Rectal smooth muscle tissue (tissue), 1 donor: ENCODE results near the gene ATPAF2.
"Not testable (repeated sequence)": the region's sequence is repeated elsewhere in the genome, so short reads cannot be mapped to it uniquely, and the experiment has no call there.

Experiments used
- H3K27ac ChIP-seq: one replicate; pipeline ENCODE4 v1.7.0; 2013; ENCODE audit warnings: low read depth, low read length, inconsistent platforms
- H3K27me3 ChIP-seq: one replicate; pipeline ENCODE4 v1.7.0; 2013; ENCODE audit warnings: low read length; ENCODE audit not compliant: control insufficient read depth, insufficient read depth
- H3K36me3 ChIP-seq: one replicate; pipeline ENCODE4 v1.7.0; 2013; ENCODE audit warnings: low read length; ENCODE audit not compliant: control insufficient read depth, insufficient read depth
- H3K4me1 ChIP-seq: one replicate; pipeline ENCODE4 v1.7.0; 2013; ENCODE audit warnings: low read length; ENCODE audit not compliant: control insufficient read depth, insufficient read depth
- H3K4me3 ChIP-seq: one replicate; pipeline ENCODE4 v1.7.0; 2013; ENCODE audit warnings: low read length
- H3K9ac ChIP-seq: one replicate; pipeline ENCODE4 v1.7.0; 2013; ENCODE audit warnings: low read length

Gene ATPAF2

DNA sequence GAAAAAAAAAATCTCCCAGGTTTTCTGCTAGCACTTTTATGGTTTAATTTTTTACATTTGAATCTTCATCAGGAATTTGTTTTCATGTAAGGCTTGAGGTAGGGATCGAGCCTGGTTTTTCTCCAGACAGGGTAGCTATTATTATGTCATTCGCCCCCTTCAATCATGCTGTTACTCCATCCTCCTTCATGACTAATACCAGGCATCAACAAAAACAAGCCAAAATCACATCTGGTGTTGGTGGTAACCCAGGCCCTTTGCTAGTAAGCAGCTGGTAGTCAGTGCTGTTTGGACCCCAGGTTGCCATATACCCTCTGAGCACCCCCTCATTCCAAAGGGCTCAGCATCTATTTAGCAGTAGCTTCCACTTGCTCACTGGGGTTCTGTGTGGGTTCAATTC lies 36.8 kb downstream of the ATPAF2 start:
- H3K27me3 ChIP-seq = no peaks in the 10 kb centered on the region
- H3K9ac ChIP-seq = no peak overlapping the region
- no peak overlapping the region for H3K27ac ChIP-seq
- no peak overlapping the region for H3K4me3 ChIP-seq
- H3K4me1 ChIP-seq = no peaks in the 10 kb centered on the region
- H3K36me3 ChIP-seq = no peaks in the 10 kb centered on the region

DNA sequence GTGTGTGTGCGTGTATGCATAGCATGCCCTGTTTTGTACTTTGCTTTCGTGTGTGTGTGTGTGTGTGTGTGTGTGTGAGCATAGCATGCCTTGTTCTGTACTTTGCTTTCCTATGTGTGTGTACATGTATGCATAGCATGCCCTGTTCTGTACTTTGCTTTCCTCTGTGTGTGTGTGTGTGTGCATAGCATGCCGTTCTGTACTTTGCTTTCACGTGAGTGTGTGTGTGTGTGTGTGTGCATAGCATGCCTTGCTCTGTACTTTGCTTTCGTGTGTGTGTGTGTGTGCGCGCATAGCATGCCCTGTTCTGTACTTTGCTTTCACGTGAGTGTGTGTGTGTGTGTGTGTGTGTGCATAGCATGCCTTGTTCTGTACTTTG lies 38.9 kb downstream of the ATPAF2 start:
- no peak overlapping the region for H3K27ac ChIP-seq
- no peaks in the 10 kb centered on the region for H3K4me1 ChIP-seq
- no peaks in the 10 kb centered on the region for H3K36me3 ChIP-seq
- H3K27me3 ChIP-seq = no peaks in the 10 kb centered on the region
- no peak overlapping the region for H3K9ac ChIP-seq
- H3K4me3 ChIP-seq = no peak overlapping the region

DNA sequence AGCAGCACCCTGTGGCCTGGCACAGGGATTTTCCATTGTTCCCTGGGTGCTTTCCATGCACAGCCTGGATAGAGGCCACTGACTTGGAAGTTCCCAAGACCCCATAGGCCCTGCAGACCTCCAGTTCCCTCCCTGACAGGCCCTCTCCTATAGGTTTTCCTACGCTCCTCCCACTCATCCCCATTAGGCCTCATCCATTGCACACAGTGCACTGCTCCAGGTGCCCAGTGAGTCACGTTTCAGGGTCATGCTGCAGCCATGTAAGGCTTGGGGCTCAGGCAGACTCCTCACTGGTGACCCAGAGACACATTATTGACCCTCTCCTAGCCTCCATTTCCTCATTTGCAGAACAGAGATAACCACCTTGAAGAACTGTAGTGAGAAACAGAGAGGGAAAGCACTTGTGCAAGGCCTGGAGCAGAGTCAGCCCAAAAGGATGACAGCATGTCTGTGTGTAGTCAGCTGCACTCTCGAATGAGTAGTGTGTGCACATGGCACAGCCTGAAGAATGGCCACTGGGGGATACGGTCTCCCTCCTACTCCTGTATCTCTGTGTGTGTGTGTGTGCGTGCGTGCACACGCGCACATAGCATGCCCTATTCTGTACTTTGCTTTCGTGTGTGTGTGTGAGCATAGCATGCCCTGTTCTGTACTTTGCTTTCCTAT lies 39.5 kb downstream of the ATPAF2 start:
- Histone ChIP-seq H3K27me3 (no peaks in the 10 kb centered on the region), H3K4me1 (no peaks in the 10 kb centered on the region), H3K4me3 (no peak overlapping the region), H3K9ac (no peak overlapping the region), H3K36me3 (no peaks in the 10 kb centered on the region), H3K27ac (no peak overlapping the region)

DNA sequence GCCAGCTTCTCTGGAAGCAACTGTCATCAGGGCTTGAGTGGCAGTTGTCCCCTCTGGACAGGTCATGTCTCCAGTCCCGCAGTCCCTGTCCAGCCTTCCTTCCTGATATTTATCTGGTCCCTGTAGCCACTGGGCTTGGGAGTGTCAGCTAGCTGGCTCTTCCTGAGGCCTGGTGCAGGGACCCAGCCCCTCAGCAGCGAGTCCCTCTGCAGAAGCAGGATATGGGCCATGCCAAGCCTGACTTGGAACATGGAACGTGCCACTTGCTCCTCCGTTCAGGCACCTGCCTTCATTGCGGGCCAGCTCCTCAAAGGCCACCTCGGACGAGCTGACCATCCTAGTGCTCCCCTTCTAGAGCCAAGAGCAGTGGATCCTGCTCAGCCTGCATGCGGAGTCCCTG lies 40.0 kb downstream of the ATPAF2 start:
- Histone ChIP-seq H3K36me3 (no peaks in the 10 kb centered on the region), H3K27ac (no peak overlapping the region), H3K4me1 (no peaks in the 10 kb centered on the region), H3K27me3 (no peaks in the 10 kb centered on the region), H3K9ac (no peak overlapping the region), H3K4me3 (no peak overlapping the region)

DNA sequence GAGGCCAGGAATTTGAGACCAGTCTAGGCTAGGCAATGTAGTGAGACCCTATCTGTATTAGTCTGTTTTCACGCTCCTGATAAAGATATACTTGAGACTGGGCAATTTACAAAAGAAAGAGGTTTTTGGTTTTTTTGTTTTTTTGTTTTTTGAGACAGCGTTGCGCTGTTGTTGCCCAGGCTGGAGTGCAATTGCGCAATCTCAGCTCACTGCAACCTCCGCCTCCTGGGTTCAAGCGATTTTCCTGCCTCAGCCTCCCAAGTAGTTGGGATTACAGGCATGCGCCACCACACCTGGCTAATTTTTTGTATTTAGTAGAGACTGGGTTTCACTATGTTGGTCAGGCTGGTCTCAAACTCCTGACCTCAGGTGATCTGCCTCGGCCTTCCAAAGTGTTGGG lies 43.1 kb downstream of the ATPAF2 start:
- H3K9ac ChIP-seq = not testable (repeated sequence)

DNA sequence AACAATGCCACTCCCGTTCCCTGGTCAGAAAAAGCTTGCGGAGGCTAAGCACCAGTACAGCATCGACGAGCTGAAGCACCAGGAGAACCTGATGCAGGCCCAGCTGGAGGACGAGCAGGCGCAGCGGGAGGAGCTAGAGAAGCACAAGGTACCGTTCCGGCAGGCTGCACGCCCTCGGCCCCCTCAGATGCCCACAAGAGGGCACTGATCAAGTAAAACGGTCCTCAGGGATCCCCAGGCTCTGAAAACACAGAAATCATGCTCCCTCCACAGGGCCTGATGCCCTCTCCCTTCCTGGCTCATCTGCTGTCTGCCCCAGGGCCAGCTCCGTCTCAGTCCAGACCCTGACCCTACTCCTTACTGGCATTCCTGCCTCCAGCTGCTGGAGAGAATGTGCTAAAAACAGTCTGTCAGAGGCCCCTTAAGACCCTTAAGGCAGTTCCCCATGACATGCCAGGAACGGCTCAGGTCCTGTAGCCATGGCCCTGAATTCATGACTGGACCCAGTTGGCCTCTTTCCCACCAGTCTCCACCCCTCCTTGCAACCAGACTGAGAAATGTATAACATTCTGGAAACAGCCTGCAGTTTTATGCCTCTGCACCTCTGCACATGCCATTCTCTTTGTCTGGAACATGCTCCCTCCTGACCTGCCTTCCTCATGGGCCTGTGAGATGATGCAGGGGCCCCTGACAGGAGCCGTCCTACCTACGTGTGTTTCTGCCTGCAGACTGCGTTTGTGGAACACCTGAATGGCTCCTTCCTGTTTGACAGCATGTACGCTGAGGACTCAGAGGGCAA lies 44.5 kb downstream of the ATPAF2 start:
- H3K9ac ChIP-seq = no peak overlapping the region
- H3K36me3 ChIP-seq = no peaks in the 10 kb centered on the region
- no peak overlapping the region for H3K27ac ChIP-seq
- H3K27me3 ChIP-seq = no peaks in the 10 kb centered on the region
- H3K4me3 ChIP-seq = no peak overlapping the region
- H3K4me1 ChIP-seq = no peaks in the 10 kb centered on the region

More for the DNA sequence above, 43.1 kb downstream of the ATPAF2 start:
- H3K36me3 ChIP-seq, H3K27me3 ChIP-seq, H3K4me3 ChIP-seq, H3K27ac ChIP-seq, H3K4me1 ChIP-seq: not testable (repeated sequence)

DNA sequence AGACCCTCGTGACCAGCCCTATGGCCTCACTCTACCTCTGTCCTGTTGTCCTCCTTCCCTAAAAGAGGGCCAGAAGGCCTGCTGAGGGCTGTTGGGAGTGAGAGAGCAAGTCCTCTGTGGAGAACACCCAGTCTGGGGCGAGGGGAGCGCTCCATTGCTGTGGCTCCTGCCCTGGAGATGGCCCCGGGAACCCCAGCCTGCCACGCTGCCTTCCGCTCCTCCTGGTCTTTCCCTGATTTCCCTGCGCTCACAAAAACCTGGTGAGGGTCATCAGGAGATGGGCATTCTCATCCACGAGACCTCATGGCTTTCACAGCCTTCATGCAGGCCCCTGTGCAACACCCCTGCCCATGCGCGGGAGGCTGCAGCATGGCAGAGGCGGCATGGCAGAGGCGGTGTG lies 45.1 kb downstream of the ATPAF2 start:
- Histone ChIP-seq H3K36me3 (no peaks in the 10 kb centered on the region), H3K27ac (no peak overlapping the region), H3K4me3 (no peak overlapping the region), H3K9ac (no peak overlapping the region), H3K4me1 (no peaks in the 10 kb centered on the region), H3K27me3 (no peaks in the 10 kb centered on the region)

DNA sequence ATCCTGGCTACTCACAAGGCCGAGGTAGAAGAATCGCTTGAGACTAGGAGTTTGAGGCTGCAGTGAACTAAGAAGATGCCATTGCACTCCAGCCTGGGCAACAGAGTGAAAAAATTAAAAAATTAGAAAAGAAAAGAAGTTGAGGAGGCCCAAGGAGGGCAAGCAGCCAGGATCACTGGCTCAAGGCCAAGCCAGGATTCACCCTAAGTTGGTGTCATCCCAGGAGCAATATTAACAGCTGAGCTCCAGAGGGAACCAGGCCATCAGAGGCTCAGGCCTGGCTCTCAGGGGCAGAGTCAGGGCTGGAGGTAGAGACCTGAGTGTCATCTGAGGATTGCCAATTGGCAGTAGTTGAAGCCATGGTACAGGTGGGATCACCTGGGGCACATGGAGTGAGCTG lies 45.6 kb downstream of the ATPAF2 start:
- Histone ChIP-seq H3K27me3 (no peaks in the 10 kb centered on the region), H3K4me1 (no peaks in the 10 kb centered on the region), H3K4me3 (no peak overlapping the region), H3K9ac (no peak overlapping the region), H3K27ac (no peak overlapping the region), H3K36me3 (no peaks in the 10 kb centered on the region)

DNA sequence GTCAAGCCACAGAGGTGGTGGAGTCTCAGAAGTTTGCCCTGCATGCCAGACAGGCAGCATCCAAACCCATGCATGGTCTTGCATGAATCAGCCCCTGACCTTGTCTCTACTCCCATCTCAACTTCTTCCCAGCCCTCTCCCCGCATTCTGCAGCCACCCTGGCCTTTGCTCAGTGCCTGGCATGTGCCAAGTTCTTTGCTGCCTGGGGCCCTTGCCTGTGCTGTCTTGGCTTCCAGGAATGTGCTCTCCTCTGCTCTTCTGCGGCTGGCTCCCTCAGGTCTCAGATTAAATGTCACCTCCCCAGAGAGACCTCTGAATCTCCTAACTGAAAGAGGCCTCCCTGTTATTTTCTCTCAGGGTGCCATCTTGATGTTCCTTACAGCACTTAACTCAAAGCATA lies 48.7 kb downstream of the ATPAF2 start:
- H3K4me3 ChIP-seq = no peak overlapping the region
- no peak overlapping the region for H3K27ac ChIP-seq
- no peaks in the 10 kb centered on the region for H3K27me3 ChIP-seq
- no peaks in the 10 kb centered on the region for H3K36me3 ChIP-seq
- H3K4me1 ChIP-seq = no peaks in the 10 kb centered on the region
- H3K9ac ChIP-seq = no peak overlapping the region

DNA sequence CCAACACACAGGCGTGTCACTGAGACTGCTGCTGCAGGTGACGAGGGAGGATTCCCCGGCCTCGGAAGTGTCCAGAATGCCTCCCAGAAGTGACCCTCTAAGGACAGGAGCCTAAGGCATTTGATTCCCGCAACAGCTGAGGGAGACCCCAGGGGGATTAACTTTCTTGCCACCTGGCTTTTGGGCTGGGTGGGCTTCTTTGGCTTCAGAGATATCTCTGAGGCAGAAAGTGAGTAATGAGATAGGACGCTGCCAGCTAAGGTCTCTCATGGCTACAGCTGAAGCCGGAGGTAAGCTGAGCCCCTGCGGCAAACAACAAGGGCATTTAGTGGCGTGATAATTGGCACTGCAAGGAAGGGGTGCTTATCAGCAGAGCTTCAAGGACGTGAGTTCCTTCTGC lies 49.4 kb downstream of the ATPAF2 start:
- no peaks in the 10 kb centered on the region for H3K4me1 ChIP-seq
- no peaks in the 10 kb centered on the region for H3K36me3 ChIP-seq
- H3K27ac ChIP-seq = no peak overlapping the region
- H3K4me3 ChIP-seq = no peak overlapping the region
- H3K27me3 ChIP-seq = no peaks in the 10 kb centered on the region
- H3K9ac ChIP-seq = no peak overlapping the region

DNA sequence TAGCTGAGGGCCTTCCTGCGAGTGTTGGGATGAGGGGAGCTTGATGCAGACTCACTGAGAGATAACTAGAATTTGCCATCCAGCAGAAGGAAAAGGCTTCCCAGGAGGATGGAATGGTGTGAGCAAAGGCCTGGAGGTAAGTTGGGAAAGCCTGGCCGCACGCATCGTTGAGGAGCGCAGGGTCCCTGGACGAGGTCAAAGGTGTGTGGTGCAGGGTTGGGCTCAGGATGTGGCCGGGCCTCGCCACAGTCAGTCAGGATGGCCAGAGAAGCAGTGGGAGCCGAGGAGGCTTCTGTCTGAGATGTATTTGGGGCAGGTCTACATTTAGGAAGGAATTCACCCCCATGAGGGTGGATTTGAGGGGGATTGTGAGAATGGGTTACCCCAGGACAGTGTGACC lies 49.9 kb downstream of the ATPAF2 start:
- Histone ChIP-seq H3K36me3 (no peaks in the 10 kb centered on the region), H3K27me3 (no peaks in the 10 kb centered on the region), H3K9ac (no peak overlapping the region)

DNA sequence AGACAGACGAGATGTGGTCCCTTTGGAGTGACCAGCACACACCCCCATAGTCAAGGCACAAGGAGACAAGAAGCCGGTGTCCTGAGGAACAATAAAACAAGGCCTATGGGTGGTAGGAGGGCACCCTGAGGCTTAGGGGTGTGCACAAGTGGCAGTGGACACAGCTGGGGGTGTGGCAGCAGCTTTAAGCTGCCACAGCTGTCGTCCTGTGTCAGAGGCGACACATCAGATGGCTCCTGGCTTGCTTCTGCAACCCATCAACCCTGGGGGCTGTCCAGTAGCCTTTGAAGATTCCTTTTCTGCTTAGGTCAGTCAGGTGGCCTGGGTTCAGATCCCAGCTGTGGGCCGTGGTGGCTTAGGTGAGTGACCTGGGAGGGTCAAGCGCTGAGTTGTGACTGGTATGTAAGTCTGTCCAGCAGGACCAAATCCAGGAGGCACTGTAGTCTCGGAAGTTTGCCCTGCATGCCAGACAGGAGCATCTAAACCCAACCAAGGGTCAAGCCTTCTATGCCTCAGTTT lies 50.5 kb downstream of the ATPAF2 start:
- no peaks in the 10 kb centered on the region for H3K36me3 ChIP-seq
- no peak overlapping the region for H3K9ac ChIP-seq
- no peak overlapping the region for H3K4me3 ChIP-seq
- no peak overlapping the region for H3K27ac ChIP-seq
- no peaks in the 10 kb centered on the region for H3K27me3 ChIP-seq
- no peaks in the 10 kb centered on the region for H3K4me1 ChIP-seq

More for the DNA sequence above, 49.9 kb downstream of the ATPAF2 start:
- Histone ChIP-seq H3K4me3 (no peak overlapping the region), H3K4me1 (no peaks in the 10 kb centered on the region), H3K27ac (no peak overlapping the region)

DNA sequence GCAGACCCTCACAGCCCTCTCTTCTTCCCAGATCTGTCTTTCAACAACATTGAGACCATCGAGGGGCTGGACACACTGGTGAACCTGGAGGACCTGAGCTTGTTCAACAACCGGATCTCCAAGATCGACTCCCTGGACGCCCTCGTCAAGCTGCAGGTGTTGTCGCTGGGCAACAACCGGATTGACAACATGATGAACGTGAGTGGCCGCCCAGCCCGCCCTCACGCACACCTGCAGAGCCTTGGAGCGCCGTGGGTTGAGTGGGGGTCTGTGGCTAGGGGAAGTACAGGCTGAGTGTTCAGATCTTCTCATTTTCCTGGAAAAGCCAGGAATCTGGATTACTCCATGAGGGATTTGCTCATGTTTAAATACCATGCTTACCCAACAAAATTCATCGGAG lies 51.1 kb downstream of the ATPAF2 start:
- no peaks in the 10 kb centered on the region for H3K36me3 ChIP-seq
- no peak overlapping the region for H3K9ac ChIP-seq
- H3K27ac ChIP-seq = no peak overlapping the region
- no peaks in the 10 kb centered on the region for H3K27me3 ChIP-seq
- no peaks in the 10 kb centered on the region for H3K4me1 ChIP-seq
- H3K4me3 ChIP-seq = no peak overlapping the region
